Activated CD8-positive, alpha-beta T cell treated with anti-CD3 and anti-CD28 coated beads for 36 hours (primary cell): ENCODE measurements around the gene PEF1. TPM values are rescaled to one million over a fixed set of nuclear protein-coding genes. Genes with fewer than 3 reads are reported as not detected.

Experiments
- ATAC-seq: fragments of 200-7000 bp; cut with Tn5 transposase; one replicate; pipeline ENCODE4 v1.10.0; 2021; ENCODE audit warnings: mild to moderate bottlenecking, moderate library complexity
- CTCF ChIA-PET: fragments of 350-600 bp; sonication (Branson Sonifier 250); formaldehyde crosslinking; loops from one replicate; lab custom pipeline; 2021; ENCODE audit warnings: antibody characterized with exemption; lab: Charles Lee
- POLR2A ChIA-PET: fragments of 350-600 bp; sonication (Branson Sonifier 250); formaldehyde crosslinking; loops from one replicate; lab custom pipeline; 2021; ENCODE audit warnings: antibody characterized with exemption; lab: Charles Lee
- DNase-seq: peaks from one replicate; pipeline ENCODE4 v3.0.0-alpha.2; 2020
- H3K27ac Mint-ChIP-seq: one replicate; pipeline ENCODE4 v1.8.0; 2021; ENCODE audit warnings: mild to moderate bottlenecking, mixed read lengths
- H3K27me3 Mint-ChIP-seq: one replicate; pipeline ENCODE4 v1.8.0; 2021; ENCODE audit warnings: mixed read lengths
- H3K36me3 Mint-ChIP-seq: one replicate; pipeline ENCODE4 v1.8.0; 2021; ENCODE audit warnings: low read depth, mixed read lengths
- H3K4me1 Mint-ChIP-seq: one replicate; pipeline ENCODE4 v1.8.0; 2021; ENCODE audit warnings: low read depth, mixed read lengths
- H3K4me3 Mint-ChIP-seq: one replicate; pipeline ENCODE4 v1.8.0; 2021; ENCODE audit warnings: mild to moderate bottlenecking, moderate library complexity, mixed read lengths
- H3K9me3 Mint-ChIP-seq: one replicate; pipeline ENCODE4 v1.8.0; 2021; ENCODE audit warnings: mixed read lengths
- intact Hi-C: fragments of 100-400 bp; cut with micrococcal nuclease; formaldehyde crosslinking; loops from one replicate; pipeline ENCODE4 v1.10.0; 2022
- total RNA-seq, 2 experiments: library from RNA; stranded (reverse); gene quantifications; one replicate each; pipeline ENCODE4 v1.2.3, GENCODE V29; 2021
- TF ChIP-seq, protein P1 (sequence below): fragments of 200-600 bp; IDR thresholded peaks from one replicate; pipeline ENCODE4 v1.8.0; 2022; ENCODE audit warnings: antibody characterized with exemption, mild to moderate bottlenecking

Gene PEF1
- total RNA-seq, 2 experiments from 2014 or later = 58.1 to 61.9 TPM

DNA sequence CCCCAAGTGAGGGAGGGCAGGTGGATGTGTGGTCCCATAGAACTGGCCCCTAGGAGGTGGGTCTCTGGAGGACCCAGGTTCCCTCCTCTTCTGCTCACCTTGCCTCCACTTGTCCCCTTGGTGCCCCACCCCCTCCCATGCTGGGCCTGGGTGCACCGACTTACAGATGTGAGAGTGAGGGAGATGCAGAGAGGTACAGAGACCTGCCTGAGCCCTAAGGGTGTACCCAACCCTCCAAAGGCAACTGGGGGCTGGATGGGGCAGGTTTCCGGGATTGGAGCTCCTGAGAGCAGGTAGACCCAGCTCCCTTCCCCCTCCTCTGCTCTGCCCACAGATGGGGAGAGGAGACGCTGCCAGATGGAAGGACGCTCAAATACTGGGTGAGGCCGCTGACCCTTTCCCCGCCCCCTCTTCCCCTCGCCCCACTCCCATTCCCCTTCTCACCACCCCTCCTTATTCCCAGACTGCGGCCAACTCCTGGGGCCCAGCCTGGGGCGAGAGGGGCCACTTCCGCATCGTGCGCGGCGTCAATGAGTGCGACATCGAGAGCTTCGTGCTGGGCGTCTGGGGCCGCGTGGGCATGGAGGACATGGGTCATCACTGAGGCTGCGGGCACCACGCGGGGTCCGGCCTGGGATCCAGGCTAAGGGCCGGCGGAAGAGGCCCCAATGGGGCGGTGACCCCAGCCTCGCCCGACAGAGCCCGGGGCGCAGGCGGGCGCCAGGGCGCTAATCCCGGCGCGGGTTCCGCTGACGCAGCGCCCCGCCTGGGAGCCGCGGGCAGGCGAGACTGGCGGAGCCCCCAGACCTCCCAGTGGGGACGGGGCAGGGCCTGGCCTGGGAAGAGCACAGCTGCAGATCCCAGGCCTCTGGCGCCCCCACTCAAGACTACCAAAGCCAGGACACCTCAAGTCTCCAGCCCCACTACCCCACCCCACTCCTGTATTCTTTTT is 58.0 kb downstream of the PEF1 start:
- TF ChIP-seq, protein P1, sequence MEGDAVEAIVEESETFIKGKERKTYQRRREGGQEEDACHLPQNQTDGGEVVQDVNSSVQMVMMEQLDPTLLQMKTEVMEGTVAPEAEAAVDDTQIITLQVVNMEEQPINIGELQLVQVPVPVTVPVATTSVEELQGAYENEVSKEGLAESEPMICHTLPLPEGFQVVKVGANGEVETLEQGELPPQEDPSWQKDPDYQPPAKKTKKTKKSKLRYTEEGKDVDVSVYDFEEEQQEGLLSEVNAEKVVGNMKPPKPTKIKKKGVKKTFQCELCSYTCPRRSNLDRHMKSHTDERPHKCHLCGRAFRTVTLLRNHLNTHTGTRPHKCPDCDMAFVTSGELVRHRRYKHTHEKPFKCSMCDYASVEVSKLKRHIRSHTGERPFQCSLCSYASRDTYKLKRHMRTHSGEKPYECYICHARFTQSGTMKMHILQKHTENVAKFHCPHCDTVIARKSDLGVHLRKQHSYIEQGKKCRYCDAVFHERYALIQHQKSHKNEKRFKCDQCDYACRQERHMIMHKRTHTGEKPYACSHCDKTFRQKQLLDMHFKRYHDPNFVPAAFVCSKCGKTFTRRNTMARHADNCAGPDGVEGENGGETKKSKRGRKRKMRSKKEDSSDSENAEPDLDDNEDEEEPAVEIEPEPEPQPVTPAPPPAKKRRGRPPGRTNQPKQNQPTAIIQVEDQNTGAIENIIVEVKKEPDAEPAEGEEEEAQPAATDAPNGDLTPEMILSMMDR = no peak
- POLR2A ChIA-PET = no interaction called here
- CTCF ChIA-PET = interaction anchor here (1.1 to 1.8 kb wide), 2 partner anchors 22 to 38 kb away, joined by 3 to 10 read pairs; no protein-coding TSS in a partner anchor
- Mint-ChIP-seq H3K4me1 (no peaks in the 10 kb centered on the region), H3K27me3 (peaks cover 11% of the 10 kb centered on the region), H3K4me3 (no peak overlapping the region), H3K36me3 (no peaks in the 10 kb centered on the region), H3K9me3 (no peaks in the 10 kb centered on the region), H3K27ac (no peak overlapping the region)
- intact Hi-C loops = no loop called here
- ATAC-seq (no peak), DNase-seq (no peak)

- peaks cover 11% of the 10 kb centered on the region for H3K27me3 Mint-ChIP-seq
- no peak overlapping the region for H3K27ac Mint-ChIP-seq
- CTCF ChIA-PET = no interaction called here
- TF ChIP-seq, protein P1 = no peak
- H3K4me1 Mint-ChIP-seq = no peaks in the 10 kb centered on the region
- H3K9me3 Mint-ChIP-seq = no peaks in the 10 kb centered on the region
- no peak for DNase-seq
- H3K4me3 Mint-ChIP-seq = no peak overlapping the region
- no peak for ATAC-seq
- POLR2A ChIA-PET = no interaction called here
- intact Hi-C loops = no loop called here
- H3K36me3 Mint-ChIP-seq = no peaks in the 10 kb centered on the region
Observed at GRCh38 chr1:31585736-31586365, 58.8 kb downstream of the PEF1 start.

- DNase-seq (no peak), ATAC-seq (no peak)
- Mint-ChIP-seq H3K4me3 (no peak overlapping the region), H3K27ac (no peak overlapping the region), H3K9me3 (no peaks in the 10 kb centered on the region), H3K27me3 (peaks cover 11% of the 10 kb centered on the region), H3K4me1 (no peaks in the 10 kb centered on the region), H3K36me3 (no peaks in the 10 kb centered on the region)
- intact Hi-C loops = no loop called here
- TF ChIP-seq, protein P1 = no peak
- ChIA-PET CTCF (no interaction called here), POLR2A (no interaction called here)
Observed at GRCh38 chr1:31584869-31585735, 59.6 kb downstream of the PEF1 start.

- ATAC-seq (no peak), DNase-seq (no peak)
- intact Hi-C loops = no loop called here
- Mint-ChIP-seq H3K27me3 (peaks cover 7% of the 10 kb centered on the region), H3K9me3 (no peaks in the 10 kb centered on the region), H3K4me1 (no peaks in the 10 kb centered on the region), H3K27ac (no peak overlapping the region), H3K36me3 (no peaks in the 10 kb centered on the region), H3K4me3 (no peak overlapping the region)
- POLR2A ChIA-PET = no interaction called here
- CTCF ChIA-PET = no interaction called here
- TF ChIP-seq, protein P1 = no peak
Observed at GRCh38 chr1:31583995-31584868, 60.4 kb downstream of the PEF1 start.
